IPS DF 6.9 (cell line): ENCODE data around the gene SPRED2.

Experiments
- DNase-seq: peaks from one replicate; pipeline ENCODE4 v3.0.0-alpha.2; 2013; ENCODE audit warnings: low read depth, low spot score
- H3K27ac ChIP-seq: one replicate; pipeline ENCODE4 v1.5.1; 2013; ENCODE audit warnings: low read length, control low read depth
- H3K27me3 ChIP-seq: 2 replicates; pipeline ENCODE4 v1.6.1; 2013; ENCODE audit warnings: mild to moderate bottlenecking, low read length; ENCODE audit not compliant: control insufficient read depth, insufficient read depth
- H3K36me3 ChIP-seq: 2 replicates; pipeline ENCODE4 v1.6.1; 2013; ENCODE audit warnings: low read length; ENCODE audit not compliant: control insufficient read depth, insufficient read depth
- H3K4me1 ChIP-seq: 2 replicates; pipeline ENCODE4 v1.6.1; 2013; ENCODE audit warnings: low read length; ENCODE audit not compliant: control insufficient read depth, insufficient read depth
- H3K4me3 ChIP-seq: 2 replicates; pipeline ENCODE4 v1.5.1; 2013; ENCODE audit warnings: mild to moderate bottlenecking, low read length
- H3K9me3 ChIP-seq: 2 replicates; pipeline ENCODE4 v1.6.1; 2013; ENCODE audit warnings: low read length, inconsistent platforms; ENCODE audit not compliant: control insufficient read depth, insufficient read depth
- WGBS: extraction: QIAGEN DNeasy Blood & Tissue Kit; methylation state at CpG from one replicate; pipeline ENCODE4 v1.1.7; 2013; ENCODE audit warnings: mixed read lengths, missing lambda C conversion rate; ENCODE audit not compliant: insufficient read length, insufficient coverage; 5-methylcytosine and 5-hydroxymethylcytosine counted together

SPRED2 gene

GRCh38 chr2:65442420-65443020 lies 10.1 kb upstream of the SPRED2 start:
- H3K27me3 ChIP-seq: peaks cover 6% of the 10 kb centered on the region; the same call in 1 of the 2 replicates
- H3K4me3 ChIP-seq: no peak overlapping the region
- H3K36me3 ChIP-seq: no peaks in the 10 kb centered on the region
- no peaks in the 10 kb centered on the region for H3K4me1 ChIP-seq
- no peak for DNase-seq
- no CpG with 5 or more reads among the region's 5 CpGs for WGBS
- H3K9me3 ChIP-seq: no peaks in the 10 kb centered on the region
- H3K27ac ChIP-seq: no peak overlapping the region

- Histone ChIP-seq H3K27me3 (peaks cover 9% of the 10 kb centered on the region; the same call in 1 of the 2 replicates), H3K36me3 (no peaks in the 10 kb centered on the region), H3K9me3 (no peaks in the 10 kb centered on the region), H3K4me1 (peaks cover 4% of the 10 kb centered on the region; the same call in 1 of the 2 replicates), H3K4me3 (no peak overlapping the region), H3K27ac (no peak overlapping the region)
- no CpG with 5 or more reads among the region's 2 CpGs for WGBS
- no peak for DNase-seq
Observed at GRCh38 chr2:65438137-65438899, 5.9 kb upstream of the SPRED2 start.

DNA sequence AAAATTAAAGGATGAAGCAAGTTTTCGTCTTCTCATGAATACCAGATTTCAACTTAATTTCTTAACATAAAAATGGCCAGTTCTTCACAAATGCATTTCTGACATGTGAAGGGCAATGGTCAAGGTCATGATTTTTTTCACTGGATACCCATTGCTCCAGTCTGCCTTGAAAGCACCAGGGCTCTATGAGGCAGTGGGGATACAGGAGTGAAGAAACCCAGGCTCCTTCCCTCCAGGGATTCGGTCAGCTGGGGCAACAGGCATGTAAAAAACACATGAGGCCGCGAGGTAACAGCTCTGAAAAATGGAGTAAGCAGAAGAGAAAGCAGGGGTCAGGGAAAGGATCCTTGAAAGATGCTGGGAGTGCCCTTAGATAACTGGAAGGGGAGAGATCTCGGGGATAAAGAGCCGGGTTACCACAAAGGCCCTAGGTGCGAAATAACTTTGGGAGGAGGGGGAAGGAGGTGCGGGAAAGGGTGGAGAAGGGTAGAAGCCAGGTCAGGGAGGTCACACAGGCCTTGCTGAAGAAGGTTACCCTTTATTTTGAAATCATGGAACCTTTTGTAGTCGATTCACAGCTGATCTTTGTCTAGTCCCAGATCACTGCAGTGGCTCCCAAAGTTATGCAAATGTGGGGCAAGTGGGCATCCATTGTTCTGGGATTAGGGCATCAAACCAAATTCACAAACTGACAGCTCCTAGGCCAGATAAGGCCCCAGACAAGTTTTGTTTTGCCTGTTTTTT lies 5.2 kb upstream of the SPRED2 start:
- no peak overlapping the region for H3K27ac ChIP-seq
- no peak overlapping the region for H3K4me3 ChIP-seq
- no peak for DNase-seq
- no peaks in the 10 kb centered on the region for H3K36me3 ChIP-seq
- peaks cover 9% of the 10 kb centered on the region; the same call in 1 of the 2 replicates for H3K27me3 ChIP-seq
- no peaks in the 10 kb centered on the region for H3K9me3 ChIP-seq
- no CpG with 5 or more reads among the region's 9 CpGs for WGBS
- H3K4me1 ChIP-seq: peaks cover 4% of the 10 kb centered on the region; the same call in 1 of the 2 replicates

GRCh38 chr2:65436824-65437221 lies 4.4 kb upstream of the SPRED2 start:
- Histone ChIP-seq H3K36me3 (no peaks in the 10 kb centered on the region), H3K4me3 (peak overlapping the region; percentile 77; the same call in 1 of the 2 replicates), H3K27me3 (peaks cover 9% of the 10 kb centered on the region; the same call in 1 of the 2 replicates), H3K27ac (no peak overlapping the region), H3K9me3 (no peaks in the 10 kb centered on the region), H3K4me1 (peaks cover 4% of the 10 kb centered on the region; the same call in 1 of the 2 replicates)
- DNase-seq: no peak
- WGBS: no CpG with 5 or more reads among the region's 12 CpGs

DNA sequence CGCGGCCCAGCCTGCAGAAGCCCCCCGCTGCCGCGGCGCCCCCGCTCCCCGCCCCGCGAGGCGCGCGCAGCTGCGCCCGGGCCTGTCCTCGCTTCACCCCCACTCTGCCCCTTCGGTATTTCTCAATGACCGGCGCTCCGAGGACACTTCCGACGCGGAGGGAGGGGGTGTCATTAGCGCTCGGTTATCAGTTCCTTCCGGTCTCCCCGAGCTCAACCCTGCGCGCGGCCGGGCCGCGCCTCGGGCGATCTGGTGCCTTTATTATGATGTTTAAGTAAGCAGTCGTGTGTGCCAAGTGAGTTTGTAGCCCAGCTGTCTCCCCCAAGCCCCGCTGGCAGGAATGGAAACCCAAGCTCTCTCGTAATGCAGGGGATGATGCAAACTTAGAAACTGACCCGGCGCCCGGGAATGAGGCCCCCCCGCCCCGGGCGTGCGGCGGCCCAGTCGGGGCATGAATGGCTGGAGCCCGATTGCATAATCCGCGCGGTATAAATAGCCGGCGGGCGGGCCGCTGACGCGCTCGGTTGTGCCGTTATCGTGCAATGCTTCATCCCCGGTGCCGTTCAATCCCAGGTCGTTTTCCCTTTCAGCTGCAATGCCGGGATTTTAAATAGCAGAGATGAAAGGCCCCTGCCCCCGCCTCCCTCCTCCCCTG lies 3.9 kb upstream of the SPRED2 start:
- no peak for DNase-seq
- Histone ChIP-seq H3K9me3 (no peaks in the 10 kb centered on the region), H3K4me3 (peak overlapping the region; percentile 77; the same call in 1 of the 2 replicates), H3K4me1 (peaks cover 4% of the 10 kb centered on the region; the same call in 1 of the 2 replicates), H3K27me3 (peaks cover 9% of the 10 kb centered on the region; the same call in 1 of the 2 replicates), H3K27ac (no peak overlapping the region), H3K36me3 (no peaks in the 10 kb centered on the region)
- WGBS: no CpG with 5 or more reads among the region's 65 CpGs

DNA sequence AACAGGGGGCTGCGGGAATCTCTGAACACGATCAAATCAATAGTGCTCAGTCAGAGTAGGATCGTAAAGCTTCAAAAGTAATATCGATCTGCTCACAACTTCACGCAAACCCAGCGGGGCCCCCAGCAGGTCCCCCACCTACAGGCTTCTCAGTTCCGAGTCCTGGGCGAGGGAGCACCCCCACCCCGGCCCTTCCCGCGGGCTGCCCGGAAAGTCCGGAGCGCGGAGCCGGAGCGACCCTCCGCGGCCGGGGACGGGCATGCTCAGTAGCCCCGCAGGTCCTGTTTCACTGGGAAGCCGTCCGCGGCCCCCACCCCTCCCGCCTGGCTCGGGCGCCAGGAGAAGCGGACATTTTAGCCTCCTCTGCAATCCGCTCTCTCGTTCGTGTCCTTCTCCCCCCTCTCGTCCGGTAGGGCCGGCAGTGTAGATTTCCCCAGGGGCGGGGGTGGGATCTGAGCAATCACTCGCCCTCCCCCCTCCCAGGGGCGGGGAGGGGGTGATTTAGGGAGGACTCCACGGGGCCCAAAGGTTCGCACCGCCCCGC lies 3.3 kb upstream of the SPRED2 start:
- peaks cover 9% of the 10 kb centered on the region; the same call in 1 of the 2 replicates for H3K27me3 ChIP-seq
- no CpG with 5 or more reads among the region's 42 CpGs for WGBS
- H3K4me3 ChIP-seq: peak overlapping the region; percentile 77; the same call in 1 of the 2 replicates
- H3K36me3 ChIP-seq: no peaks in the 10 kb centered on the region
- no peaks in the 10 kb centered on the region for H3K9me3 ChIP-seq
- no peak overlapping the region for H3K27ac ChIP-seq
- peaks cover 4% of the 10 kb centered on the region; the same call in 1 of the 2 replicates for H3K4me1 ChIP-seq
- no peak for DNase-seq

DNA sequence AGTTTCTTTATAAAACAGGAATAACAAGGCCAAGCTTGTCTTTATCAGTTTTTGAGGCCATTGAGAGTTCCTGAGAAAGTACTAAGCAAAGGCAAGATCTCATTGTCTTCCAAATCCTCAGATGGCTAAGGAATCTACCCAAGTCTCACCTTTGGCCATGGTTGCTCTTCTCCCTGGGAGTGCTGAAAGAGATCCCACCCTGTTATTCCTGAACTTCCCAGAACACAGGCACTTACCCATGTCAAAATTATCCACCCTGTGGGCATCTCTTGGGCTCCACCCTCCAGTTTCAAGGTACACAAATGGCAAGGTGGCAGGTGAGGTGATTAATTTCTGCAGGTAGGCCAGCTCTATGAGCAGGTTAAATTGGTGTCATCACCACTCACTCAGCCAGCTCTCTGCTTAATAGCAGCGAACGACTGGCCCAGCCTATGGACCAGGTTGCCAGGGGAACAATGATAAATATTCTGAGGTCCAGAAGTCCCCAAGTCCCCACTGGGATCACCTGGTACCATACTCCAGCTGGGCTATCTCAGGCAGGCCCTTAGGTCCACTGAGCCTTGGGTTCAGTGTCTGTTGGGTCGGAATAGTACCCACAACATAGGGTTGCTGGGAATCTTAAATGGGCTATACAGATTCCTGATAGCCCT lies 2.3 kb upstream of the SPRED2 start:
- no peak overlapping the region for H3K4me3 ChIP-seq
- peaks cover 4% of the 10 kb centered on the region; the same call in 1 of the 2 replicates for H3K4me1 ChIP-seq
- H3K36me3 ChIP-seq: no peaks in the 10 kb centered on the region
- no peak overlapping the region for H3K27ac ChIP-seq
- no peak for DNase-seq
- H3K9me3 ChIP-seq: no peaks in the 10 kb centered on the region
- peaks cover 14% of the 10 kb centered on the region; the same call in 1 of the 2 replicates for H3K27me3 ChIP-seq
- WGBS: no CpG with 5 or more reads among the region's 3 CpGs

DNA sequence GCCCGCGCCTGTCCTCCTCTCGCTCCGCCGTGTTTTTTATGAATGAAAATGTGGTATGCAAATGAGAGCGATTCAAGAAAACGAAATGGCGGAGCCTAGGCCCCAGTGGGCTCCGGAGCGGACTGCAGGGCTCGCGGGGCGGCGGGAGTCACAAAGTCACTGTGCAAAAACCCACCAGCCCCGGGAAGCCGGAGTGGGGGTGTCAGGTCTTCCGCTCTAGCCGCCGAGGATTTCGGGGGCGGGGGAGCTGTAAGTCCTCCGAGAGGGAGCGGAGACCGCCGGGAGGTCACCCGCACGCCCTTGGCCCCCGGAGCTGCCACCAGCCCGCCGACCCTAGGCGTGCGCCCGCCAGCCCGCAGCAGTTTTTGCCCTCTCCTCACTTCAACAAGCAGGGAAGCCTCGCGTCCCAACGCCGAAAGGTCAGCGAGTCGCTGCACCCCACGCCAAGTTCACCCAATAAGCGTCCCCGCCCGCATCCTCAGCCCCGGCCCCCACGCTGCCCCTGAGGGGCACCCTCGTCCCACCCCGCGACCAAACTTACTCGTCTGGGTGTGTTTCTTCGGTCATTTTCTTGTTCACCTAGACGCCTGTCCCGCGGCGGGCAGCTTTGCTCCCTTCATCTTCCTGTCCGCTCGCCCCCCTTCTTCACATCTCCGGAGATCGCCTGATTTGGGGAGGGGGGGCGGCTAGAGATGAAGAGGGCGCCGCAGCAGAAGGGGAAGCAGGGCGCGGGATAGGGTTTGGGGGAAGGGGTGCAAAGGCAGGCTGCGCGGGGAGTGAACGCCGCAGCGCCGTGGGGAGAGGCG lies 775 bp downstream of the SPRED2 start:
- H3K36me3 ChIP-seq: no peaks in the 10 kb centered on the region
- H3K4me3 ChIP-seq: peak overlapping the region; percentile 88
- no peak overlapping the region for H3K27ac ChIP-seq
- H3K27me3 ChIP-seq: peaks cover 12% of the 10 kb centered on the region; the same call in 1 of the 2 replicates
- DNase-seq: no peak
- no CpG with 5 or more reads among the region's 71 CpGs for WGBS
- no peaks in the 10 kb centered on the region for H3K9me3 ChIP-seq
- H3K4me1 ChIP-seq: peaks cover 4% of the 10 kb centered on the region; the same call in 1 of the 2 replicates
